Occipital lobe (tissue), 2 donors: ENCODE results near the gene NDUFS8. TPM values are rescaled to one million over a fixed set of nuclear protein-coding genes. Genes with fewer than 3 reads are reported as not detected.

ENCODE experiments used
- DNase-seq: peaks from one replicate; lab custom pipeline; 2025; lab: John Stamatoyannopoulos, UW
- total RNA-seq: library from RNA; depleted of rRNA; stranded (reverse); fragments of >200 nt; gene quantifications from one replicate; pipeline ENCODE4 v1.2.3, GENCODE V29; 2014

NDUFS8 gene
- total RNA-seq, 1 donor from 2014 or later: 42.3 TPM

DNA sequence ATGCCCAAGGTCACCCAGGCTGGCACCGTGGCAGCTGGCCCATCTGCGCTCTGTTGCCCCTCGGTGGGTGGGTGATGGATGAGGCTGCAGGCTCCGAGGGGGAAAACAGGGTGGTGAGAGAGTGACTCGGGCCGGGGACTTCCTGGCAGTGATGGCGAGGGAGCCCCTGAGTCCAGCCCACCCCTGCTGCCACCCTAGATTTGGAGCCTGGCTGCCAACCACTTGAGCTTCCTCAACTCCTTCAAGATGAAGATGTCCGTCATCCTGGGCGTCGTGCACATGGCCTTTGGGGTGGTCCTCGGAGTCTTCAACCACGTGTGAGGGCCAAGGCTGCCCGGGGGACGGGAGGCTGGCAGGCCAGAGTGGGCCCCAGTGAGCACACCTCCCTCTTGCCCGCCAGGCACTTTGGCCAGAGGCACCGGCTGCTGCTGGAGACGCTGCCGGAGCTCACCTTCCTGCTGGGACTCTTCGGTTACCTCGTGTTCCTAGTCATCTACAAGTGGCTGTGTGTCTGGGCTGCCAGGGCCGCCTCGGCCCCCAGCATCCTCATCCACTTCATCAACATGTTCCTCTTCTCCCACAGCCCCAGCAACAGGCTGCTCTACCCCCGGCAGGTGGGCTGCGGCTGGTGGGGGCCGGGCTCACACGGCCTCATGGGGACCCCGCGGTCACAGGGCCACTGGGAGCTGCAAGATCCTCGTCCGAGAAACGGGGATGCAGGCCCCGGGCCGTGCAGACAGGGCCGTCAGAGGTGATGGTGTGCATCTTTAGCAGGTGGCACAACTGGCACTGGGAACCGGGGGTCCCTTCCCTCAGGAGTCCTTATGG lies 18.4 kb downstream of the NDUFS8 start:
- no peak for DNase-seq

GRCh38 chr11:68049509-68050370 lies 19.3 kb downstream of the NDUFS8 start:
- no peak for DNase-seq

DNA sequence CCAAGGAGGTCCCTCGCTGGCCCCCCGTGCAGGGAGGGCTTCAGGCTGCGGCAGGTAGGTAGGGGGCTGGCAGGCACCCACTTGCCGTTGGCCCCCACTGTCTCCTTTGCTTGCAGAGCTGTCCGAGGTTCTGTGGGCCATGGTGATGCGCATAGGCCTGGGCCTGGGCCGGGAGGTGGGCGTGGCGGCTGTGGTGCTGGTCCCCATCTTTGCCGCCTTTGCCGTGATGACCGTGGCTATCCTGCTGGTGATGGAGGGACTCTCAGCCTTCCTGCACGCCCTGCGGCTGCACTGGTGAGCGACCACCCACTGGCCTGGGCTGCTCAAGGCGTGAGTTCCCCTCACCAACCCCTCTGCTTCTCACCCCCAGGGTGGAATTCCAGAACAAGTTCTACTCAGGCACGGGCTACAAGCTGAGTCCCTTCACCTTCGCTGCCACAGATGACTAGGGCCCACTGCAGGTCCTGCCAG lies 19.9 kb downstream of the NDUFS8 start:
- DNase-seq: no peak

GRCh38 chr11:68051191-68052136 lies 21.0 kb downstream of the NDUFS8 start:
- no peak for DNase-seq

DNA sequence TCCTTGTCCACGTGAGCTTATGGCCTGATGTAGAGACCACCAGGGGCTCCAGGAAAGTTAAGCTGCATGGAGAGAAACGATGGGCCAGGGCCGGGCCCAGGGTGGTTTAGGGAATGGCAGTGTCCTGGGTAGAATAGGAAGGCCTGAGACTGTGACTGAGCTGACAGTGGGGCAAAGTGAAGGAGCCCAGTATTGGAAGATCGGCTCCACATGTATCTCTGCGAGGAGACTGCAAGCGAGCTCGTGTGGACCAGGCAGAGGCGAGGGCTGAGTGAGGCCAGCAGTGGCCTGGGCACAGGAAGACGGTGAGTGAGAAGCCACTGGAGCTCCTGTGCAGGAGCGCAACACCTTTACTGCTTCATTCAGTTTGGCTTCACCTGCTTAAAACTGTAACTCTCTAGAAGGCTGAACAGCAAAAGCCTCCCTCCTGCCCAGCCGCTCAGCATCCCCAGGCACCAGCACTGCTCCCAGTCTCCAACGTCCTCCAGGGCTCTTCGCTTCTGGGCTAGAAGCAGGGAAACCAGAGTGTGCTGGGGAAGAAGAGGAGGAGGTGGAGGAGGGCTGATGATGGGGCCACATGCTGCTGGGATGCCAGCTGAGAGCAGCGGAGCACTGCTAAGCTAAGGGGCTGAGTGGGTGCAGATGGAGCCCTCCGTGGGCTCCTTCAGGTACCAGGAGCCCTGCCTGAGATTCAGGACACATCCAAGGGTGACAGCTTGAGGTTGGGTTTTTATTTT lies 21.8 kb downstream of the NDUFS8 start:
- DNase-seq: no peak

DNA sequence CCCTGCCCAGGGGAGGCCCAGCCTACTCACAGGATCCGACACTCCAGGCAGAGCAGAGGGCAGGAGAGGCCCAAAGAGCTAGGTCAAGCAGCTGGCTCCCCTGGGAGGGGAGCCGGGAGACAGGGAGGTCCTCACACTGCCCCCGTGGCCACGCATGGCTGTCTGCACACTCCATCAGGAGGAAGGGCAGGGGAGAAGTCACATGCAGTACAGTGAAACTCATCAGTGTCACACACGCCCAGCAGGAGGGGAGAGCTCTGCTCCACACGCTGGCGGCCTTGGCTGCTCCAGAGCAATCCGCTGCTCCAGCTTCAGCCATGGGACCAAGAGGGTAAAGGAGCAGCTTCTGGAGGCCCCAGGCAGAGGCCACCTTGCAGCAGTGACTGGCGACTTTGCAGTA lies 22.6 kb downstream of the NDUFS8 start:
- DNase-seq: no peak

DNA sequence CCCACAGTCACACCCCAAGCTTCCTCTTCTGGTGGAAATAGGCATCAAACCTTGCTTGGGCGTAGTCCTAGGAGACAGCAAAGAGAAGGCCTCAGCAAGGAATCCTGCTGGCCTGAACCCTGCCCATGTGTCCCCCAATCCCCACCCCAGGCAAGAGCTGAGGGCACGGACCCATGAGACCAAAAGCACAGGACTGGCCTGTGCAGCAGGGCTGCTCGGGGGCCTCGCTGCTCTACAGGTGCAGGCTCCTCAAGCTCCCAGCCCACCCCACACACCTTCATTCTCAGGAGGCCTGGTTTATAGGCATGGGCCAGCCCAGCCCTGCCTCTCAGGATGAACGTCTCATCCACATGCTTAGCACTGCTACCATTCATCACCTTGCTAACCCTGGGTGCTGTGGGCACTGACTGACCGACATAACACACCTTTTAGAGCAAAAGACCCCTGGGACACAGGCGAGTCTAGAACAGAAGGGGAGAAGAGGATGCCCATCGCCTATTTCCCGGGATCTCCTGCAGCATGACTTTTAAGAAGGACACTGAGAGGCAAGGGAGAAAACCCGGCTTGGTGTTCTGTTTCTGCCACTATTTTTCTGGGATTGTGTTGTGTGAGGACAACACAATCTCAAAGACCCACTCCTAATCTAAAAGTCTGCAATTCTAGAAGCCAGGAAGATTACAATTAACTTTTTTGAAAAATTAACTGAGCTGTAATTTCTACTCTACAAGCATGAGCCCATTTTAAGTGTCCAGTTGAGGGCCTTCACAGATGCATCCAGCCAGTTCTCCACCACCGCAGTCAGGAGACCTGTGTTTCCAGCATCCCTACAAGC lies 23.7 kb downstream of the NDUFS8 start:
- no peak for DNase-seq

GRCh38 chr11:68056317-68057285 lies 26.1 kb downstream of the NDUFS8 start:
- DNase-seq: no peak

DNA sequence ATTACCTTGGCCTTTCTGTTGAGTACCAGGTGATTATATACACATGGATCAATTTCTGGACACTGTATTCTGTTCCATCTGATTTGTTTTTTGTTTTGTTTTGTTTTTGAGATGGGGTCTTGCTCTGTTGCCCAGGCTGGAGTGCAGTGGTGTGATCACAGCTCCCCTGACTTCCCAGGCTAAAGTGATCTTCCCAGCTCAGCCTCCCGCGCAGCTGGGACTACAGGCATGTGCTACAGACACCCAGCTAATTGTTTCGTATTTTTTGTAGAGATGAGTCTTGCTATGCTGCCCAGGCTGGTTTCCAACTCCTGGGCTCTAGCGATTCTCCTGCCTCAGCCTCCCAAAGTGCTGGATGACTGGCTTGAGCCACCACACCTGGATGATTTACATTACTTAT lies 27.3 kb downstream of the NDUFS8 start:
- no peak for DNase-seq

- no peak for DNase-seq
These were observed 31.0 kb downstream of the NDUFS8 start for GRCh38 chr11:68061508-68061907.

DNA sequence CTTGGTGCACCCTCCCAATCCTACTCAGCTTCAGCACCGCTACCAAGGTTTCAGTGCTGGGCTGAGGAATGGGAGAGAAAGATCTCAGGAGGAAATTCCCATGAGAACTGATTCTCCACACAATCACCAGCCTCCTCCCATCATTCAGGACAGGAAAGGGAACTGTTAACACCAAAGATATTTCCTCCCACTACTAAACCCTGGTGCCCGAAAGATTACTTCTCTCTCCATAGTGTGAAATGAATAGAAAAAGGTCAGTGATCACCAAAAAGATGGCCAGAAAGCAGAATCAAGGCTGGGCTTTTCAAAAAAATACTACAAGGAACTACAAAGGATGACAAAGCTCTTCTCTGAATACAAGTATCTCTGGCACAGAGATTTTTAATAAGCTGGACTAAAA lies 34.4 kb downstream of the NDUFS8 start:
- DNase-seq: no peak

GRCh38 chr11:68065841-68066240 lies 35.4 kb downstream of the NDUFS8 start:
- DNase-seq: no peak

DNA sequence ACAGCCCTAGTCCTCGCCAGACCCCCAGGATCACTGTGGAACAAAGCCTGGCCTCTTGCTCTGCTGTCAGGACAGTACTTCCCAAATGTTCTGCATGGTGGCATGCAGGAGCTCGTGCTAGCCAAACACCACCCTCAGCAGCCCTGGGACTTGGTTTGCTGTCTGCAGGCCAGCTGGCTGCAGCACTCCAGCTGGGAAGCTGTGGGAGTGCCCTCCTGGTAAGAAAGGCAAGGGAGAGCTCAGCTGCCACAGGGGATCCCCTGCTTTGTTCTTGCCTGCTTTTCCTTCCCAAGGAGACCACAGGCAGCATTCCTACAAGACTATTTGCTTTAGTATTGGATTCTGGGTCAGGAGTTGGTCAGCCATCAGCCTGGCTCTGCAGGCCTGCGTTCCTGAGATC lies 36.3 kb downstream of the NDUFS8 start:
- no peak for DNase-seq

DNA sequence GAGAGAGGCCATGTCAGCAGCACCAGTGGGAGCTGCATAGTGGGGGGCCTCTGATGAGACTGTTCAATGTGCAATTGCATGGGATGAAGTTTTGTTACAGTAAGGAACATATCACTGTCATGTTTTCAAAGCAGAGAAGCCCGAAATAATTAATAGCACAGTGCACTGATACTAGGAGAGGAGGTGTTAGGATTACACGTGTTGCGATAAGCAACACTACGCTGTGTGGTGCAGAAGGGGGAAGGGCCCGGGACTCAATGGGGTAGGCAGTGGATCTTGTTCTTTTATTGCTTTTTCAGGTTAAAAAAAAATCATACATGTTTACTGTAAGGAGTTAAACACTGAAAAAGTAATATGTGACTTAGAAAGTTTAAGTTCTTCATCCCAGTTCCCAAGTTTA lies 37.5 kb downstream of the NDUFS8 start:
- DNase-seq: no peak

GRCh38 chr11:68071281-68072048 lies 41.0 kb downstream of the NDUFS8 start:
- DNase-seq: no peak

DNA sequence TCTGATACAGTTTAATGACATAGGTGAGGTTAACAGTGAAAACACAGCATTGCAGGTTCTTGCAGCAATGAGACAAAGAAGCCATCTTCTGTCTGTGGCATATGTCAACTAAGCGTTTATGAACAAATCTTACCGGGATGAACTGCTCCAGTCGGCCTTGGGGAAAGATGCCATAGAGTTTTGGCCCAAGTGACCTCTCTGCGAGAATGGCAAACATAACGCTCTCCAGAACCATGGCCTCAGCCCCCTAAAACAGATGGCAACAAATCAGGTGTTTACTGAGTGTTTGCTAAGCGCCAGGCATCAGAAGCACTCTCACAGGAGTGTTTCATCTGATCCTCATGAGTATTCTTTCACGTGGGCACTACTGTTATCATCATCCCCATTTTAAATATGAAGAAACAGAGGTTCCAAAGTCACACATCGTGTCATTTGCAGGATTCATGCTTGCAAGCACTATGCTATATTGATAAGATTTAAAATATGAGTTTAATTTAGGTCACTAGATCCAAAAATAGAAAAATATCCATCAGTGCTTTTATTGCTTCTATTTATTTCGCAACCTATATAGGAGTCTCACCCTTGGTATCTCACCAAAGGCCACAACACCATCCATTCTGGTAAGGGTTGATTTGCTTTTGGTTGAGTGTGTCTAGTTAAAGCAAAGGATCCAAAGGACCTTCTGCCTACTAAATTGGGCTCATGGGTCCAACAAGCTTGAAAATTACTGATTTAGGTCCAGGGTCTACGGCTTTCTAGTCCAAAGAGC lies 44.3 kb downstream of the NDUFS8 start:
- no peak for DNase-seq
